NT2/D1 (cell line): ENCODE measurements around the gene PCGF6.

Experiments
- SUZ12 ChIP-seq: IDR thresholded peaks from 2 replicates; pipeline ENCODE4 v1.6.1; 2011; ENCODE audit not compliant: insufficient read length, insufficient read depth; ENCODE audit errors: extremely low read depth
- YY1 ChIP-seq: IDR thresholded peaks from 2 replicates; pipeline ENCODE4 v1.6.1; 2011; ENCODE audit not compliant: insufficient read length, insufficient read depth
- ZNF274 ChIP-seq: IDR thresholded peaks from 2 replicates; pipeline ENCODE4 v1.6.1; 2011; ENCODE audit warnings: mild to moderate bottlenecking, low read depth, low read length

DNA sequence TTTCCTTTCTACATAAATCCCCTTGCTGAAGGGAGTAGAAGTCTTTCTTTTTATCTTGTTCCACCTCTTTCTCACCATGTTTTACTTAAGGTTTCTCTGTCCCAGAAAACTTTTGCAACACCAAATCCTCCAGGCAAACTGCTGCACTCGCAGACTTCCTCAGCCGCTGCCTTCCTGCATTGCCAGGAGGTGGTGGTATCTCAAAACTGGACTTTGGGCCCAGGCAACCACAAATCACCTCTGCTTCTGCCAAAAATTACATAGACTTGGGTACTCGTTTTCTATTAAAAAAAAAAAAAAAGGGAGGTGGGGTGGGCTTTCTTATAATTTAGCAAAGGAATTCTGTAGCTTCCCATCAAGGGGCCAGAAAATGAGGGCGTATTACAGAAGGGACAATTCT, 59.4 kb downstream of the PCGF6 start:
- TF ChIP-seq YY1: no peak
- TF ChIP-seq ZNF274: no peak
- TF ChIP-seq SUZ12: no peak
